DOHH2 (cell line): Measurements from ENCODE around the gene TM4SF4.

Experiments
- CTCF ChIP-seq: fragments of 200-600 bp; sonication (generic); IDR thresholded peaks from one replicate; pipeline ENCODE4 v1.5.1; 2014; ENCODE audit warnings: antibody characterized with exemption, mild to moderate bottlenecking, low read depth, low read length; ENCODE audit not compliant: poor library complexity, severe bottlenecking
- EZH2phosphoT487 ChIP-seq: fragments of 200-600 bp; sonication (generic); IDR thresholded peaks from 2 replicates; pipeline ENCODE4 v1.6.1; 2017; ENCODE audit warnings: borderline replicate concordance, mild to moderate bottlenecking, antibody characterized with exemption, low read length, moderate library complexity, mixed read lengths

DNA sequence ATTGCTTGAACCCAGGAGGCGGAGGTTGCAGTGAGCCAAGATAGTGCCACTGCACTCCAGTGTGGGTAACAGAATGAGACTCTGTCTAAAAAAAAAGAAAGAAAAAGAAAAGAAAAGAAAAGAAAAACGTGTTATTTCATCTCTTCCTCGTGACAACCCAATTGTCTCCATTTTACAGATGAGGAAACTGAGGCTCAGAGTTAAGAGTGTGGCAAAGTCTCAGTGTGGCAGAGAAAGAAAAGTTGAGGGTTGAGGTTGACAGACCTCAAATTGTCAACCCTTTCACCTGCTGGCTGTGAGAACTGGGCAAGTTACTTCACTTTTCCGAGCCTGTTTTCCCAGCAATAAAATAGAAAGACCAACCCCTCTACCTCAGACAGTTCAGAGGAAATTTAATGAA, 59.6 kb downstream of the TM4SF4 start:
- TF ChIP-seq CTCF: no peak
- TF ChIP-seq EZH2phosphoT487: no peak
